NCI-H82 treated with DMSO at 0.1 percent for 48 hours (cell line): ENCODE data around the gene TCF7.
A peak's percentile ranks its signal among the peaks of the same experiment; 100 is the strongest.

Experiments
- DNase-seq: peaks from one replicate; lab custom pipeline; 2025; ENCODE audit not compliant: unreplicated experiment; lab: John Stamatoyannopoulos, UW

TCF7 gene

DNA sequence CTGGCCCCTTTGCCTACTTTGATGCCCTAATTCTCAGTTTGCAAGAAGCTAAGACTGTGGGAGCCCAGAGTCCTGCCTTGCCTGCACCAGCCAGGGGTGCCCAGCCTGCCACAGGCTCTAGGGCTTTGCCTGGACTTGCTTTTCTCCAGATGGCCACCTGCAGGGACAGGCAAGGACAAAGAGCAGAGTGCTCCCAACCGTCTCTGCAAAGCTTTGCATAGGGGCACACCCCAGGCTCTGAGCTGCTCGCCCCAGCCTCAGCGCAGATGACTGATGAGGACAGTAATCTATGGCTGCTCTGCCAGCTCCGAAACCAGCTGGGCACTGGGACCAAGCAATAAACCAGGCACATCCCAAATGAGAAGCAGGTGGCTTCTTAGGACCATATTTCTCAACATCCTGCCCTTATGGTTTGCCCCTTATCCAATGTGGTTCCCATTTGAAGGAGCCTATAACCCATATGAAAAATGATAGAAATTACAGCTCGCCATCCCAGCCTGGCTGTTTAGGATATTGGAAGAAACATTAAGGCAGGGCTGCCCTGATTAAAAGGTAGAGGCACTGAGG lies 25.4 kb upstream of the TCF7 start:
- no peak for DNase-seq

- no peak for DNase-seq
Measured at GRCh38 chr5:134090522-134090921, 24.0 kb upstream of the TCF7 start.

- DNase-seq, result no peak
Measured at GRCh38 chr5:134091626-134092121, 22.8 kb upstream of the TCF7 start.

GRCh38 chr5:134092875-134093274 lies 21.6 kb upstream of the TCF7 start:
- DNase-seq, result no peak

DNA sequence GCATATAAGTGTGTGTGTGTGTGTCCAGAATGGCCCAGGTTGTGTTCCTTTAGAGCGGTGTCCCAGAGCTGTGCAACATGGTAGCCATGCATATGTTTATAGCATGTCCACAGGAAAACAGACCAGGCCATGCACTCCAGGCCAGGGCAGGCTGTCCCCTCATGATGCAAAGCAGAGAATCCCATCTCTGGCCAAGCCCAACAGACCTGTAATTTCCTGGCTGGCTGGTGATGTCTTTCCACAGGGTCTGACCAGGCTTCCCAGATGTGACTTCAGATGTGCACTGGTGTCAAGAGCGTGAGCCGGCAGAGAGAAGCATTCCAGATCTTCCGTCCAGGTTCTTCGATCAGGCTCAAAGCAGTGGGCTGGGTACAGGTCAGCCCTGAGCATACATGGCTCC lies 21.1 kb upstream of the TCF7 start:
- no peak for DNase-seq

GRCh38 chr5:134095293-134095692 lies 19.2 kb upstream of the TCF7 start:
- no peak for DNase-seq

DNA sequence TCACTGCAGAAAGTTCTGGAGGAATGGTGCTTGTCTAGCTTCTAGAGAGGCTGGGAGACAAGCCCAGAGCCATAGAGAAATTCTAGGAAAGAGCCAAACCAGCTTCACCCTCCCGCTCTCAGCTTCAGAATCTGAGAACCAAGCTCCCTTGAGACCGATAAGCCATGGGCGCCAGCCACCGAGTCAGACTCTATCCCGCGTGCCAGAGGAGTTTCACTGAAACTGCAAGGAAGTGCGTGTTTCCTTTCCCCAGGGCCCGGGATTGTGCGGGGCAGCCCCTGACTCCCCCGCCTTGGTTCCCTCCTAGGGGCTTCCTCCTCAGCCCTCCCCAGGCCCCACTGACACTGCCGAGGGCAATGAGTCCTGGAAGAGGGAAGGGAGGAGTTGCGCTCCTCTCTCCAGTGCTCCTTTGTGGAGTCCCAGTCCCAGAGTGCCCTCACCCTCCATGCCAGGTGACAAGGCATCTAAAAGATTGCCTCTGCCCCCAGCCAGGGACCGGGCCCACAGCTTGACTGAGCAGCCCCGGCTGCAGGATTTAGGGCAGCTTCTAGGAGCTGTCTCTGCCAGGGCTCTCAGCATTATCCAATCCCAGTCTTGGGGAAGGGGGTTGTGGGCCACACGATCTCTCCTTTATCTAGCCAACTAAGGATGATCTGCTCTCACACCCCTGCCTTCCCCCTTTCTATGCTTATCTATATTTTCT lies 18.4 kb upstream of the TCF7 start:
- no peak for DNase-seq

GRCh38 chr5:134097211-134097749 lies 17.2 kb upstream of the TCF7 start:
- DNase-seq, result no peak

DNA sequence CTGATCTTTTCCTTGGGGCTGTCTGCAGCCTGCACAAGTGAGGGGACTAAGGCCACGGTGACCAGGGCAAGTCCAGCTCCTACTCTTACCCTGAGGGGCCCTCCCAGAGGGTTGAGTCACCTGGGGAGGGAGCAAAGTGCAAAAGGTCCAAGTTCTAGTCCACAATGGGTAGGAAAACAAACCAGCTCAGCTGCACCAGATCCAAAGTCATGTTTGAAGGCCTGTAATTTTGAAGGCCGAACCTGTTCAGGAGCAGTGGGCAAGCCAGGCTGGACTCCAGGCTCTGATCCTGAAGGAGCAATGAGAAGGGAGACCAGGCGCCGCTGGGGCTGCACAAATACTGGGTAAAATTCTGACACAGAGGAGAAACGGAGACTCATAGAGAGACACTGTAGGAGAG lies 15.8 kb upstream of the TCF7 start:
- no peak for DNase-seq

GRCh38 chr5:134099288-134099872 lies 15.1 kb upstream of the TCF7 start:
- DNase-seq, result no peak

GRCh38 chr5:134099939-134100282 lies 14.6 kb upstream of the TCF7 start:
- no peak for DNase-seq

- DNase-seq, result no peak
Measured at GRCh38 chr5:134100283-134101091, 14.0 kb upstream of the TCF7 start.

GRCh38 chr5:134101686-134102439 lies 12.6 kb upstream of the TCF7 start:
- peak; percentile 14 for DNase-seq

DNA sequence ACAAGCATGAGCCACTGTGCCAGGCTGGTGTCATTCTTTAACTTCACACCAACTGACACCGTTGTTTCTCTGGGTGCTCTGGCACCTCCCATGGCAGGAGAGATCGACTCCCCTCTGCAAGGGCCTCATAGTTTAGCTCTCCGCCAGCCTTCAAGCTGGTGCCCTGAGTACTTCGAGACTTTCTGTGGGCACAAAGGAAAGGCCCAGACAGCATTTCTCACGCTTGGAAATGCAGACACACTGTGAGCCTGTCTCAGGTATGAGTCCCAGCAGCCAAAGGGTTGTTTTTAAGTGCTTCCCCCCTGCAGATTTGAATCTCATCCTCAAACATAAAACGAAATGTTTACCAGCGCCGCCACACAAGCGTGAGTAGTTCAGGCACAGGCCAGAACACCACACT lies 11.1 kb upstream of the TCF7 start:
- no peak for DNase-seq

DNA sequence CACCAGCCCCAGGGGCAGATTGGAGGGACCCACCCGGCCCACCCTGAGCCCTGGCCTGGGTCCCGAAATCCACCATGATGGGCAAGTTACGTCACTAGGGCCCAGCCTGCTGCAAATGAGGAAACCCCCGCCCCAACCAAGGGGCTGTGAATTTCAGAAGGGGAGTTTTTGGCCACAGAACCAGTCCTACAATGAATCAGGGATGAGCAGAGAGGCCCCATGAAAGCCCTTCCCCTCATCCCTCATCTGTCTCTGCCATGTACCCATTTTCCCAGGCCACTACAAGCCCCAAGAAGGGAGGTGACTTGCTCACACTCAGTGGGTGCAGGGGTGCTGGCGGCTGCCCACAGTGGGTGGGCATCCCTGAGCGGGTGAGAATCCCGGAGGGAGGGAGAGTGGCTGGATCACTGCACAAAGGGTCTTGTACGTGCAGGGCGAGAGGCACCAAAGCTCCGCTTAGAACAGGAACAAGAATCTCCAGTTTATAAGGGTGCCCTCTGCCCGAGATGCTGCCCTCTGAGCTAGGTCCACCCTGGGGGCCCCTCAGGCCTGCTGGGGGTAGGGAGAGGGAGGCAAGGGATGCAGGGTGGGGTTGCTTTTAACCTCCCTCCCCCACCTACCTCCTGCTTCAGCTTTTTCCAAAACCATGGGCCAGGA lies 10.4 kb upstream of the TCF7 start:
- DNase-seq, result no peak

- no peak for DNase-seq
Measured at GRCh38 chr5:134106991-134107701, 7.3 kb upstream of the TCF7 start.

DNA sequence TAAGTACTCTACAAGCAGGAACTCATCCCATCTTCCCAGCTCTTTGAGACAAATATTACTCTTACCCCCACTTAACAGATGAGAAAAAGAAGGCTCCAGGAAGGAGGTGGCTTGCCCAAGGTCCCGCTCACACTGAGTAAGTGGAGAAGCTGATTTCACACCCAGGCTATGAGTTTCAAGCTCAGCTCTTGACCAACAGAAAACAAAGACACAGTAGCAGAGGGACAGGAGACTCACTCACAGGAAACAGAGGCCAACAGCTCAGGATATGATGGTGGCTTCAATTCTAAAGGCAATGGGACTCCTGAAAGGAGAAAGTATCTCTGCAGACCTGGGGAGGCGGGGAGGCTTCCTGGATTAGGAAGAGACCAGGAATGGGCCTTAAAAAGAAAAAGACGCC lies 6.7 kb upstream of the TCF7 start:
- DNase-seq, result no peak

DNA sequence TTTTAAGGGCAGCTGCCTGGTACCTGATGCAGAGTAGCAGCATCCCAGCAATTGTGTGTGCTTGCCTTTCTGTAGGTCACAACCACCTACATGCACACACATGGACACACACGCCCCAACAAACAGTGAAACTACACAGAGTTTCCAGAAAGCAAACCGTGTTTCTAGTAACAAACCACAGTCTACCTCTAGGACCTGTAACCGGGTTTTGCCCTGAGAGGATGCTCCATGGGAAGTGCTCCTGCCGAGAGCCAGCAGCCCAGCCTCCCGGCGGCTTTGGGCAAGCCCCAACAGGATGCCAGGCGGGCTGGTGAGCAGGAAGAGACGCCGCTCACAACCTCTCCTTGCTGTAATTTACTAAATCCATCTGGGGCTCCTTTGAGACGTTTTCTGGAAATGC lies 4.1 kb upstream of the TCF7 start:
- no peak for DNase-seq

GRCh38 chr5:134111741-134112647 lies 2.5 kb upstream of the TCF7 start:
- DNase-seq, result no peak
